ENCODE results near the gene STAP2.

STAP2 gene

DNA sequence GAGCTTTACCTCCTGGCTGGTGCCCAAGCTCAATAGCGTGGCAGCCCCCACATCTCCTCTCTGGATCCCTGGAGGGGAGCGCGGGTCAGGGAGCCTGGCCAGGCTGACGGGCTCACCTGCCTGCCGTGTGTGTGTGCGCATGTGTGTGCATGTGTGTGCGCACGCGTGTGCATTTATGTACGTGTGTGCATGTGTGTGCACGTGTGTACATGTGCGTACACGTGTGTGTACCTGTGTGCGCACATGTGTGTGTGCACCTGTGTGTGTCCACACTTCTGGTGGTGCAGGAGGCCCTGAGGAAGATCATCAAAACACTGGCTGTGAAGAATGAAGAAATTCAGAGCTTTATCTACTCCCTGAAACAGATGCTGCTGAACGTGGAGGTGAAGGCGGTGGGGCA, 33.0 kb downstream of the STAP2 start:
- no peak for DNase-seq (ENCODE audit: low spot score)
- in situ Hi-C loops (cut with MboI; ENCODE audit: low pct_unique_long_range_greater_than_20kb, low sequenced_read_pairs, unreplicated experiment), result no loop called here
- TF ChIP-seq, protein P1, sequence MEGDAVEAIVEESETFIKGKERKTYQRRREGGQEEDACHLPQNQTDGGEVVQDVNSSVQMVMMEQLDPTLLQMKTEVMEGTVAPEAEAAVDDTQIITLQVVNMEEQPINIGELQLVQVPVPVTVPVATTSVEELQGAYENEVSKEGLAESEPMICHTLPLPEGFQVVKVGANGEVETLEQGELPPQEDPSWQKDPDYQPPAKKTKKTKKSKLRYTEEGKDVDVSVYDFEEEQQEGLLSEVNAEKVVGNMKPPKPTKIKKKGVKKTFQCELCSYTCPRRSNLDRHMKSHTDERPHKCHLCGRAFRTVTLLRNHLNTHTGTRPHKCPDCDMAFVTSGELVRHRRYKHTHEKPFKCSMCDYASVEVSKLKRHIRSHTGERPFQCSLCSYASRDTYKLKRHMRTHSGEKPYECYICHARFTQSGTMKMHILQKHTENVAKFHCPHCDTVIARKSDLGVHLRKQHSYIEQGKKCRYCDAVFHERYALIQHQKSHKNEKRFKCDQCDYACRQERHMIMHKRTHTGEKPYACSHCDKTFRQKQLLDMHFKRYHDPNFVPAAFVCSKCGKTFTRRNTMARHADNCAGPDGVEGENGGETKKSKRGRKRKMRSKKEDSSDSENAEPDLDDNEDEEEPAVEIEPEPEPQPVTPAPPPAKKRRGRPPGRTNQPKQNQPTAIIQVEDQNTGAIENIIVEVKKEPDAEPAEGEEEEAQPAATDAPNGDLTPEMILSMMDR (IDR thresholded peaks at IDR 0.05; ENCODE audit: extremely low read depth, insufficient read depth, missing control alignments), result no peak

DNA sequence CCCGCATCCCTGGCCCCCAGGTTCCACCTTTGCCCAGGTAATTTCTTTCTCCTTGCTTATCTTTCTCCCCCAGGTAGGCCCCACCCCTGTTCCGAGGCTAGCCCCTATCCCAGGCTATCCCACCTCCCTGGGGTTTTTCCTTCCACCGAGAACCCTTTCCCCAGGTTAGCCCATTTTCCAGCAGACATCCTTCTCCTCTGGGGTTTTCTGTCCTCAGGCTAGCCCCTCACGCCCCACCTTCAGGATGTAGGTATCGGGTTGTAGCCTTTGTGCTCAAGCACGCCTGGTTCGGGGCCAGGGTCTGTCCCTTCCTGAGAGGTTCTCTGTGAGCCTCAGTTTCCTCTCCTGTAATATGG, 33.4 kb downstream of the STAP2 start:
- DNase-seq (ENCODE audit: low spot score), result no peak
- TF ChIP-seq, protein P1 (IDR thresholded peaks at IDR 0.05; ENCODE audit: extremely low read depth, insufficient read depth, missing control alignments), result no peak
- in situ Hi-C loops (cut with MboI; ENCODE audit: low pct_unique_long_range_greater_than_20kb, low sequenced_read_pairs, unreplicated experiment), result no loop called here

DNA sequence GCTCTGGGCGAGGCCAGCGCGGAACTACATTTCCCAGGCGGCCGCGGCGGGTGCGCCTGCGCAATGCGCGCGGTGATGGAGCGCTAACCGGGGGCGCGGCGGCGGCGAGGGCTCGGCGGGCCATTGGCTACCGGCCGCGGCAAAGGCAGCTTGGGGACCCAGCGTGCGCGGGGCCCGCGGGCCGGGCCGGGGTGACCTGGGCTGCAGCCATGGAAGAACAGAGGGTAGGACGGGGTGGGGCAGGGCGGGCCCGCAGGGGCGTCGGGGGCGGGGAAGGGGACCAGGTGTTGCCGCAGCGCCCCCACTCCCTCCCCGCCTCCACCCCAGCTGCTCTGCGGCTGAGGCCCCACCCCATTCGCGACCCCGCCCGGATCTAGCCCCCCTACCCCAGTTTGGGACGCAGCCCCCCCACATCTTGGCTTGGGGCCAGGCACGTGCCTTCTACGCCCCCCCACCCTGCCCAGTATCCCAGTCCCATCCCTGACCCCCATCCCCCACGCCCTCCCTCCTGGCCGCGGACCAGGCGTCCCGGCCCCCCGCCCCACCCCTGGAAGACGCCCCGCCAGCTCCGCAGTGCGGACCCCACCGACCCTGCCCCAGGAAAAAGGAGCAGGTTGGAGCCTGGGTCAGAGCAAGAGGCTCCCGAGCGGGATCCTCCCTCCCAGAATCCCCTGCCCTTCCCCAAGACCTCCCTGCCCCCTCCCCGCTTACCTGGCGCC, 33.9 kb downstream of the STAP2 start, which contains the start of gene FSD1:
Gene FSD1, plus strand, starts transcription at position 61 of the 719 bp plus-strand sequence. Its CDS starts 149 bp downstream, at position 210.
- in situ Hi-C loops (cut with MboI; ENCODE audit: low pct_unique_long_range_greater_than_20kb, low sequenced_read_pairs, unreplicated experiment), result no loop called here
- peak; percentile 99 for DNase-seq (ENCODE audit: low spot score)
- TF ChIP-seq, protein P1 (IDR thresholded peaks at IDR 0.05; ENCODE audit: extremely low read depth, insufficient read depth, missing control alignments), result no peak

DNA sequence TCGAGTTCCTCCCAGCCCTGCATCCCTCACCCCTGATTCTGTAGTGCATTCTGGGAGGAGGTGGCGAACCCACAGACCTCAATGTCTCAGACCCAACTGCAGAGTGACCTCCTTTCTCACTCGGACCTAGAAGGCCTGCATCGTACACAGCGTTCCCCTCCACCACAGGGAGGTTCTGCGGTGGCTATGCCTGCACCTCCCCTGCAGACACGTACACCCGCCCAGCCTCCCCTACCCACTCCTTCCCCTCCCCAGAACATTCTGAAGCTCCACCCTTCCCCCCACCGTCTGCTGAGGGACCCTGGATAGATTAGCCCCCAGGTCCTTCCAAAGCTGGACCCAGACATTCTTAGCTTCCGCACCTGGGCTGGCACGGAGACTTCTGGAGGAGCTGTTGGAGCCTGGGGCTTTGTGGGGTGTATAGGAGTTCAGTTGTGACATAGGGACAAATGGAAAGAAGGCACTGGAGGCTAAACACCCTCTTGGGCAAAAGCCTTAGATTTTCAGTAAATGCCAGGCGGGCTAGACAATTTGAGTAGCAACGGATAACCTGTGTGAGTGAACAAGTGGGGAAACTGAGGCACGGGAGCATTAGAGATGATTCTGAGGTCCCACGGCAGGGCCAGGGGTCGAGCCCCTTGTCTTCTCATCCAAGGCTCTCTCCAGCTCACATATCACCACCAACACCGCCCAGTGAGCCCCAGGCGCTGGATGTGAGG, 34.6 kb downstream of the STAP2 start:
- TF ChIP-seq, protein P1 (IDR thresholded peaks at IDR 0.05; ENCODE audit: extremely low read depth, insufficient read depth, missing control alignments), result no peak
- no peak for DNase-seq (ENCODE audit: low spot score)
- in situ Hi-C loops (cut with MboI; ENCODE audit: low pct_unique_long_range_greater_than_20kb, low sequenced_read_pairs, unreplicated experiment), result no loop called here

DNA sequence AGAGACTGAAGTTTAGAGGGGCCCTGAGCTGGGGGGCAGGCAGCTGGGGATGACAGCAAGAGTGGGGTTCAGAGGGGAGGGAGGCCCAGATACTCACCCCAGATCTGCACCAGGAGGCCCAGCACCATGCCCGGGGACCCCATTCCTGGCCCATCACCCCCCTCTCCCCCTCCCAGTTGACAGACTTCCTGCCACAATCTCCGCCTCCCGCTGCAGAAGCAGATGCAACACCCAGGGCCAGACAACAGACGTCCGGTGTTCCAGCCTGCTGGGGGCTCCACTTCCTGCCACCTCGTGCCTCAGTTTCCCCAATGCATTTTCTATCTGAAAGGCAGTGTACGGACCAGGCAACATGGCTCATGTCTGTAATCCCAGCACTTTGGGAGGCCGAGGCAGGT, 36.4 kb downstream of the STAP2 start, which contains the start of gene TMIGD2:
Gene TMIGD2, minus strand, starts transcription at position 147 of the 398 bp plus-strand sequence. Its CDS starts 4 bp downstream, at position 143.
- in situ Hi-C loops (cut with MboI; ENCODE audit: low pct_unique_long_range_greater_than_20kb, low sequenced_read_pairs, unreplicated experiment), result no loop called here
- TF ChIP-seq, protein P1 (IDR thresholded peaks at IDR 0.05; ENCODE audit: extremely low read depth, insufficient read depth, missing control alignments), result no peak
- no peak for DNase-seq (ENCODE audit: low spot score)

DNA sequence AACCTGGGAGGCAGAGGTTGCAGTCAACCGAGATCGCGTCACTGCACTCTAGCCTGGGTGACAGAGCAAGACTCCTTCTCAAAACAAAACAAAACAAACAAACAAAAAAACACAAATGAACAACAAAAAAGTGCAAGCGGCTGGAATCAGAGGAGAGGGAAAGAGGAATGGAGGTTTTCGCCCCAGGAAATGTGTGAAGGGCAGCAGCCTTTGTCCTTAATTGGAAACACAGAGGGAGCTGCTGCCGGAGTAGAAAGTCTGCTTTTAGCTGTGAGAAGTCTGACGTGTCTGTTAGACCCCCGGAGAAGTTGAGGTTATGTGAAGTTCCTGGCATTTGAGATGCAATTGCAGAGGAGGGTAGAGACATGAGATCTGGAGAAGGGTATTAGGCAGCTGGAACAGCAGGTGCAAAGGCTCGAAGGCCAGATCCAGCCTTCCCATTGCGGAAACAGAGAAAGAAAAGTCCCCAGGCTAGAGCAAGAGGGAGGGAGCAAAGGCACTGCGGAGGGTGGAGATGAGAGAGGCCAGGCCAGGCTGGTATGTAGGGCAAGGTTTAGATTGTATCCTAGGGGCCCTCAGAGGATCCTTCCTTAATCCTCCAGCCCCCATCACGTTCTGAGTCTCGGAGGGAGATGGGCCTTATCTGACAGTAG, 36.9 kb downstream of the STAP2 start:
- in situ Hi-C loops (cut with MboI; ENCODE audit: low pct_unique_long_range_greater_than_20kb, low sequenced_read_pairs, unreplicated experiment), result no loop called here
- TF ChIP-seq, protein P1 (IDR thresholded peaks at IDR 0.05; ENCODE audit: extremely low read depth, insufficient read depth, missing control alignments), result no peak
- DNase-seq (ENCODE audit: low spot score), result no peak

All from GM13977 (cell line).